ENCODE measurements around the gene SLC5A1. TPM values are rescaled to one million over a fixed set of nuclear protein-coding genes. Genes with fewer than 3 reads are reported as not detected.

The SLC5A1 gene
- total and polyA plus RNA-seq, 2 of the 8 experiments (the other 6 are each of a cell fraction or from before 2014, with no cell fraction given), result 0.06 TPM; not detected in 1

DNA sequence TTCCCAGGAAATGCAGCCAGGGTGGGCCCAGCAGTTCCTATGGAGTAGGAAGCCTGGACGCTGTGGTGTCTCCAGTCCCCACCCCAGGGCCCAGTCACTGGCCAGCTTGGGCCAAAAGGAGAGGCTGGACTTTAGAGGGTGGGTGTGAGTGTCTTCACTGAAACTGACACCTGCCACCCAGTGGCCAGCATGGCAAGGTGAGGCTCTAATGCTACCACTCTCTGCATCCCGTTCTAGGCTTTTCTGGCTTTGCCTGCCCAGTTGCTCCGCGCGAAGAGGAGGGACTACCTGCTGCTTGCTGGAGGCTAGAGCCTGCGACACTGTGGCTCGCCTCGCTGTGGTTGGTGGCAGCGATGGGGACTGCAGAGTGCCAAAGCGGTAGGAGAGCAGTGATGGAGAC lies 80.6 kb downstream of the SLC5A1 start:
- Histone ChIP-seq H2AFZ (ENCODE audit: low read length) (peak overlapping the region; percentile 66; the same call in 1 of the 2 replicates), H4K20me1 (replicated peaks in 1 of 2; ENCODE audit: control insufficient read depth in 1 of 2, insufficient read depth in 2 of 2, low read length in 2 of 2) (no peaks in the 10 kb centered on the region), H3K79me1 (ENCODE audit: low read depth, low read length) (no peaks in the 10 kb centered on the region), H3K14ac (ENCODE audit: insufficient read length) (no peak overlapping the region), H3K4me3 (ENCODE audit: extremely low read depth in 1 of 4, insufficient read depth in 2 of 4, low read depth in 3 of 4, low read length in 4 of 4) (no peak overlapping the region), H3K9me3 (ENCODE audit: insufficient read depth in 2 of 2, low read depth in 1 of 2, low read length in 1 of 2) (no peaks in the 10 kb centered on the region), H3K23ac (ENCODE audit: insufficient read length) (no peak overlapping the region), H3K4me2 (ENCODE audit: insufficient read depth in 1 of 2, low read depth in 2 of 2, low read length in 2 of 2) (no peak overlapping the region), H3K27ac (ENCODE audit: low read depth, low read length) (no peak overlapping the region), H3K79me2 (ENCODE audit: control insufficient read depth in 1 of 2, insufficient read depth in 2 of 2, low read length in 2 of 2) (no peaks in the 10 kb centered on the region), H2BK120ac (replicated peaks; ENCODE audit: low read depth, low read length) (no peak overlapping the region), H3K18ac (ENCODE audit: extremely low read depth, low read length) (no peak overlapping the region), H4K8ac (ENCODE audit: extremely low read depth, insufficient read depth, low read length) (peak overlapping the region; percentile 82; the same call in 1 of the 2 replicates), H3K4me1 (replicated peaks in 1 of 4; ENCODE audit: control insufficient read depth in 3 of 4, insufficient read depth in 4 of 4, low read length in 3 of 4) (no peaks in the 10 kb centered on the region), H2AK5ac (ENCODE audit: low read depth, low read length) (no peak overlapping the region), H2BK15ac (ENCODE audit: low read length) (no peak overlapping the region), H2BK12ac (ENCODE audit: low read depth, low read length) (peak overlapping the region; percentile 84; the same call in 1 of the 2 replicates), H4K5ac (ENCODE audit: insufficient read length, low read depth, low read length) (no peak overlapping the region), H2BK20ac (ENCODE audit: low read length) (no peak overlapping the region), H3K23me2 (ENCODE audit: low read depth, low read length) (no peaks in the 10 kb centered on the region), H3K56ac (replicated peaks; ENCODE audit: insufficient read length, low read depth, low read length) (no peak overlapping the region), H4K91ac (replicated peaks; ENCODE audit: insufficient read length, low read length) (no peak overlapping the region), H2BK5ac (ENCODE audit: low read depth, low read length) (no peak overlapping the region), H3K27me3 (replicated peaks in 1 of 4; ENCODE audit: control insufficient read depth in 3 of 4, extremely low read depth in 1 of 4, insufficient read depth in 3 of 4, low read length in 3 of 4) (no peaks in the 10 kb centered on the region), H3K9ac (replicated peaks in 1 of 4; ENCODE audit: extremely low read depth in 1 of 4, low read depth in 3 of 4, low read length in 3 of 4) (no peak overlapping the region), H3K4ac (replicated peaks; ENCODE audit: insufficient read length, low read depth, low read length) (no peak overlapping the region), H3K36me3 (ENCODE audit: control insufficient read depth in 2 of 4, insufficient read depth in 4 of 4, low read length in 3 of 4) (no peaks in the 10 kb centered on the region)
- no peak for TF ChIP-seq HDAC2 (IDR thresholded peaks at IDR 0.05; ENCODE audit: borderline replicate concordance in 1 of 2, low read depth in 2 of 2, low read length in 2 of 2)
- no peak for TF ChIP-seq SIRT6 (IDR thresholded peaks at IDR 0.05; ENCODE audit: low read length)
- no peak for TF ChIP-seq ASH2L (IDR thresholded peaks at IDR 0.05; ENCODE audit: low read length)
- TF ChIP-seq, protein P1, sequence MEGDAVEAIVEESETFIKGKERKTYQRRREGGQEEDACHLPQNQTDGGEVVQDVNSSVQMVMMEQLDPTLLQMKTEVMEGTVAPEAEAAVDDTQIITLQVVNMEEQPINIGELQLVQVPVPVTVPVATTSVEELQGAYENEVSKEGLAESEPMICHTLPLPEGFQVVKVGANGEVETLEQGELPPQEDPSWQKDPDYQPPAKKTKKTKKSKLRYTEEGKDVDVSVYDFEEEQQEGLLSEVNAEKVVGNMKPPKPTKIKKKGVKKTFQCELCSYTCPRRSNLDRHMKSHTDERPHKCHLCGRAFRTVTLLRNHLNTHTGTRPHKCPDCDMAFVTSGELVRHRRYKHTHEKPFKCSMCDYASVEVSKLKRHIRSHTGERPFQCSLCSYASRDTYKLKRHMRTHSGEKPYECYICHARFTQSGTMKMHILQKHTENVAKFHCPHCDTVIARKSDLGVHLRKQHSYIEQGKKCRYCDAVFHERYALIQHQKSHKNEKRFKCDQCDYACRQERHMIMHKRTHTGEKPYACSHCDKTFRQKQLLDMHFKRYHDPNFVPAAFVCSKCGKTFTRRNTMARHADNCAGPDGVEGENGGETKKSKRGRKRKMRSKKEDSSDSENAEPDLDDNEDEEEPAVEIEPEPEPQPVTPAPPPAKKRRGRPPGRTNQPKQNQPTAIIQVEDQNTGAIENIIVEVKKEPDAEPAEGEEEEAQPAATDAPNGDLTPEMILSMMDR (IDR thresholded peaks at IDR 0.05; ENCODE audit: control extremely low read depth in 1 of 3, insufficient read depth in 1 of 3, low read depth in 1 of 3, low read length in 3 of 3), result peak; percentile 67 to 80 (median 67)
- peak; percentile 49 to 53 for TF ChIP-seq RAD21 (IDR thresholded peaks at IDR 0.05 in 1 of 2, conservative IDR thresholded peaks at IDR 0.05 in 1 of 2; ENCODE audit: low read depth in 2 of 2, low read length in 2 of 2)
- FAIRE-seq (peak; percentile 87), DNase-seq (ENCODE audit: low read depth in 1 of 2, low spot score in 2 of 2) (peak; percentile 7 to 73)
- WGBS, 2 experiments (ENCODE audit: extremely low coverage in 1 of 2, insufficient coverage in 1 of 2, insufficient read length in 1 of 2, insufficient replicate concordance in 2 of 2, low coverage in 1 of 2, low lambda C conversion rate in 2 of 2, missing lambda C conversion rate in 1 of 2), result 23% methylated on average over 5 of the region's 10 CpGs; no CpG with 5 or more reads in 1 of the 2 experiments
- CTCF ChIA-PET (ENCODE audit: partially characterized antibody), result interaction anchor here (0.8 to 1.0 kb wide), 2 partner anchors 42 to 97 kb away, joined by 3 read pairs; no protein-coding TSS in a partner anchor
- POLR2A ChIA-PET (ENCODE audit: partially characterized antibody), result no interaction called here

All from H1 (cell line).